DOHH2 (cell line): ENCODE data around the gene SEC31A.

Experiments used
- H3F3A ChIP-seq: fragments of 200-600 bp; sonication (generic), shearing (Covaris generic); 2 replicates; pipeline ENCODE4 v1.6.0; 2016; ENCODE audit warnings: antibody characterized with exemption, mild to moderate bottlenecking; ENCODE audit not compliant: control insufficient read depth, insufficient read depth
- H3K27ac ChIP-seq: fragments of 200-600 bp; sonication (generic); 2 replicates; pipeline ENCODE4 v1.5.1; 2014; ENCODE audit warnings: low read depth, mild to moderate bottlenecking, low read length, moderate library complexity
- H3K27me3 ChIP-seq: fragments of 200-600 bp; sonication (generic); 2 replicates; pipeline ENCODE4 v1.6.1; 2014; ENCODE audit warnings: mild to moderate bottlenecking, low read length, mixed read lengths; ENCODE audit not compliant: control insufficient read depth
- H3K36me3 ChIP-seq: fragments of 200-600 bp; sonication (generic); 2 replicates; pipeline ENCODE4 v1.6.1; 2014; ENCODE audit warnings: mild to moderate bottlenecking, low read length, moderate library complexity, mixed read lengths; ENCODE audit not compliant: control insufficient read depth
- H3K4me1 ChIP-seq: fragments of 200-600 bp; sonication (generic); 2 replicates; pipeline ENCODE4 v1.6.1; 2014; ENCODE audit warnings: mild to moderate bottlenecking, low read length, mixed read lengths; ENCODE audit not compliant: control insufficient read depth
- H3K4me2 ChIP-seq: fragments of 200-600 bp; sonication (generic); 2 replicates; pipeline ENCODE4 v1.6.0; 2014; ENCODE audit warnings: mild to moderate bottlenecking, low read length, moderate library complexity
- H3K4me3 ChIP-seq: fragments of 200-600 bp; sonication (generic); 2 replicates; pipeline ENCODE4 v1.5.1; 2014; ENCODE audit warnings: mild to moderate bottlenecking, low read length, mixed read lengths
- H3K79me2 ChIP-seq: fragments of 200-600 bp; sonication (generic); 2 replicates; pipeline ENCODE4 v1.6.1; 2014; ENCODE audit warnings: mild to moderate bottlenecking, low read length, mixed read lengths; ENCODE audit not compliant: control insufficient read depth
- H3K9me2 ChIP-seq: fragments of 200-600 bp; sonication (generic); replicated peaks from 2 replicates; pipeline ENCODE4 v1.6.1; 2014; ENCODE audit warnings: mild to moderate bottlenecking, low read length, mixed read lengths; ENCODE audit not compliant: control insufficient read depth
- H3K9me3 ChIP-seq: fragments of 200-600 bp; sonication (generic); 2 replicates; pipeline ENCODE4 v1.6.1; 2014; ENCODE audit warnings: antibody characterized with exemption, low read length, mixed read lengths; ENCODE audit not compliant: control insufficient read depth, insufficient read depth
- H4K20me1 ChIP-seq: fragments of 200-600 bp; sonication (generic); 2 replicates; pipeline ENCODE4 v1.6.0; 2014; ENCODE audit warnings: low read depth, mild to moderate bottlenecking, antibody characterized with exemption, low read length, moderate library complexity; ENCODE audit not compliant: control insufficient read depth, insufficient read depth
- EZH2phosphoT487 ChIP-seq: fragments of 200-600 bp; sonication (generic); IDR thresholded peaks from 2 replicates; pipeline ENCODE4 v1.6.1; 2017; ENCODE audit warnings: borderline replicate concordance, mild to moderate bottlenecking, antibody characterized with exemption, low read length, moderate library complexity, mixed read lengths
- TF ChIP-seq, protein P1 (sequence below): fragments of 200-600 bp; sonication (generic); IDR thresholded peaks from one replicate; pipeline ENCODE4 v1.5.1; 2014; ENCODE audit warnings: antibody characterized with exemption, mild to moderate bottlenecking, low read depth, low read length; ENCODE audit not compliant: poor library complexity, severe bottlenecking

The SEC31A gene

DNA sequence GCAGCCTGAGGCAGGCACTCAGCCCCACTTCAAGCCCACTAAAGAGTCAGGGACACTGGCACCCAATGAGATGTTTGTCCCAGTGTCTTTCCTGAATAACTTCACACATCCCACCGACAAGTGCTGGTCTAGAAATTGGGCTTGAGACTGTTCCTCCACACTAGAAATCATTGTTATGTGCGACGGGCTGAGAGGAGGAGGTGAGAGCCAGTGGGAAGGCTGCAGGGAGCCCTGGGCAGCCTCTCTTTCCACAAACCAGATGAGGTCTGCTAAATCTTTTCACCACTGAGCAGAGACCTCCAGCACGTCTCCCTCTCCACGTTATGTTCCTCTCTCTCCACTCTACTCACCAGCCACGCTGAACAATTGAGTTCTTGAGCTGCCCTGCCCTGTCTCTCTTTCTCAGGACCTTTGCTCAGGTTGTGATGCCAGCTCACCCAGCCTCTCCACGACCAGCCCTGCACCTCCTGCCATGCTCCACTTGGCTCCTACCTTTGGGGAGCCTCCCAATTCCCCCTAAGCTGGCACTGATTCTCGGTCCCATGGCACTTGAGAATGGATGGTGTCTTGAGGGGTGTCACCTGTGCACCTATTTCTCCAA is 100.8 kb downstream of the SEC31A start:
- peaks cover 54% of the 10 kb centered on the region for H3K79me2 ChIP-seq
- no peaks in the 10 kb centered on the region for H3K9me2 ChIP-seq
- no peaks in the 10 kb centered on the region; the same call in 1 of the 2 replicates for H4K20me1 ChIP-seq
- no peaks in the 10 kb centered on the region for H3K9me3 ChIP-seq
- no peaks in the 10 kb centered on the region for H3F3A ChIP-seq
- no peak overlapping the region for H3K4me3 ChIP-seq
- TF ChIP-seq EZH2phosphoT487, result no peak
- TF ChIP-seq, protein P1, sequence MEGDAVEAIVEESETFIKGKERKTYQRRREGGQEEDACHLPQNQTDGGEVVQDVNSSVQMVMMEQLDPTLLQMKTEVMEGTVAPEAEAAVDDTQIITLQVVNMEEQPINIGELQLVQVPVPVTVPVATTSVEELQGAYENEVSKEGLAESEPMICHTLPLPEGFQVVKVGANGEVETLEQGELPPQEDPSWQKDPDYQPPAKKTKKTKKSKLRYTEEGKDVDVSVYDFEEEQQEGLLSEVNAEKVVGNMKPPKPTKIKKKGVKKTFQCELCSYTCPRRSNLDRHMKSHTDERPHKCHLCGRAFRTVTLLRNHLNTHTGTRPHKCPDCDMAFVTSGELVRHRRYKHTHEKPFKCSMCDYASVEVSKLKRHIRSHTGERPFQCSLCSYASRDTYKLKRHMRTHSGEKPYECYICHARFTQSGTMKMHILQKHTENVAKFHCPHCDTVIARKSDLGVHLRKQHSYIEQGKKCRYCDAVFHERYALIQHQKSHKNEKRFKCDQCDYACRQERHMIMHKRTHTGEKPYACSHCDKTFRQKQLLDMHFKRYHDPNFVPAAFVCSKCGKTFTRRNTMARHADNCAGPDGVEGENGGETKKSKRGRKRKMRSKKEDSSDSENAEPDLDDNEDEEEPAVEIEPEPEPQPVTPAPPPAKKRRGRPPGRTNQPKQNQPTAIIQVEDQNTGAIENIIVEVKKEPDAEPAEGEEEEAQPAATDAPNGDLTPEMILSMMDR, result no peak
- H3K36me3 ChIP-seq, result no peaks in the 10 kb centered on the region; the same call in 1 of the 2 replicates
- H3K27me3 ChIP-seq, result no peaks in the 10 kb centered on the region
- H3K4me1 ChIP-seq, result peaks cover 10% of the 10 kb centered on the region
- H3K27ac ChIP-seq, result no peak overlapping the region
- no peak overlapping the region for H3K4me2 ChIP-seq

GRCh38 chr4:82789025-82789776 is 101.8 kb downstream of the SEC31A start:
- H3K36me3 ChIP-seq, result no peaks in the 10 kb centered on the region
- H3K9me3 ChIP-seq, result no peaks in the 10 kb centered on the region
- H4K20me1 ChIP-seq, result no peaks in the 10 kb centered on the region; the same call in 1 of the 2 replicates
- H3F3A ChIP-seq, result no peaks in the 10 kb centered on the region
- no peak for TF ChIP-seq EZH2phosphoT487
- TF ChIP-seq, protein P1, result no peak
- H3K9me2 ChIP-seq, result no peaks in the 10 kb centered on the region
- H3K4me3 ChIP-seq, result no peak overlapping the region
- no peaks in the 10 kb centered on the region for H3K27me3 ChIP-seq
- no peak overlapping the region for H3K27ac ChIP-seq
- H3K79me2 ChIP-seq, result peaks cover 58% of the 10 kb centered on the region
- H3K4me1 ChIP-seq, result peaks cover 20% of the 10 kb centered on the region
- H3K4me2 ChIP-seq, result no peak overlapping the region

DNA sequence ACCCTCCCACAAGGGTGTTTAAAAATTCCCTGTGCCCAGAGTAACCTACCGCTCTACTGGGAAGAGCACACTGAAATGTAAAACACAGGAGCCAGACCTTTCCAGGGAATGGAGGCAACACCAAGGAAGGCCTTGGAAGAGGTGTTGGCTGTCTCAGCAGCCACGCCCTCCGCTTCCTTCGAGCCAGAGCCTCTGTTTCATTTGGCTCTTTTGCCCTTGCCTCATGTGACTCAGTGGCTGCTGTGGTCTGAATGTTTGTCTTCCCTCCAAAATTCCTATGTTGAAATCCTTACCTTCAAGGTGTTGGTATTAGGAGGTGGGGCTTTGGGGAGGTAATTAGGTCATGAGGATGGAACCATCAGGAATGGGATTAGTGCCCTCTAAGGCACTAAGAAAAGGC is 103.6 kb downstream of the SEC31A start:
- H3K9me2 ChIP-seq, result no peaks in the 10 kb centered on the region
- H4K20me1 ChIP-seq, result peaks cover 4% of the 10 kb centered on the region; the same call in 1 of the 2 replicates
- no peaks in the 10 kb centered on the region for H3K9me3 ChIP-seq
- H3K4me1 ChIP-seq, result peaks cover 36% of the 10 kb centered on the region
- no peak overlapping the region for H3K27ac ChIP-seq
- no peaks in the 10 kb centered on the region for H3K36me3 ChIP-seq
- H3K79me2 ChIP-seq, result peaks cover 58% of the 10 kb centered on the region
- H3K4me2 ChIP-seq, result no peak overlapping the region
- no peak for TF ChIP-seq EZH2phosphoT487
- TF ChIP-seq, protein P1, result no peak
- no peaks in the 10 kb centered on the region for H3F3A ChIP-seq
- H3K4me3 ChIP-seq, result no peak overlapping the region
- no peaks in the 10 kb centered on the region for H3K27me3 ChIP-seq
